ENCODE data around the gene GRK5. TPM values are rescaled to one million over a fixed set of nuclear protein-coding genes. Genes with fewer than 3 reads are reported as not detected.

The GRK5 gene
- total RNA-seq, 1 donor, result 1.8 TPM

GRCh38 chr10:119500821-119501220, 293.4 kb downstream of the GRK5 start:
- H3K79me2 ChIP-seq (ENCODE audit: insufficient read depth, low read length), result no peaks in the 10 kb centered on the region
- H3K4me1 ChIP-seq (ENCODE audit: insufficient read depth, low read length), result peaks cover 17% of the 10 kb centered on the region
- H4K20me1 ChIP-seq (ENCODE audit: insufficient read depth, low read length), result peaks cover under 1% of the 10 kb centered on the region
- H3K9me3 ChIP-seq (ENCODE audit: low read depth, low read length), result no peaks in the 10 kb centered on the region
- H3K27me3 ChIP-seq (ENCODE audit: insufficient read depth, low read length), result no peaks in the 10 kb centered on the region
- no peak overlapping the region for H3K4me3 ChIP-seq (ENCODE audit: insufficient read depth, low read length)
- TF ChIP-seq CTCF (IDR thresholded peaks at IDR 0.05; ENCODE audit: extremely low read depth, low read depth, low read length), result no peak
- no peak overlapping the region for H2AFZ ChIP-seq (ENCODE audit: low read length)
- no peak overlapping the region for H3K27ac ChIP-seq (ENCODE audit: low read depth, low read length)
- DNase-seq (ENCODE audit: insufficient read length, low spot score, missing footprints), result peak; percentile 29
- no peak overlapping the region for H3K4me2 ChIP-seq (ENCODE audit: insufficient read depth, low read length)
- peaks cover 6% of the 10 kb centered on the region for H3K36me3 ChIP-seq (ENCODE audit: insufficient read depth, low read length)

- Histone ChIP-seq H3K36me3 (ENCODE audit: insufficient read depth, low read length) (peaks cover 6% of the 10 kb centered on the region), H4K20me1 (ENCODE audit: insufficient read depth, low read length) (peaks cover 4% of the 10 kb centered on the region), H3K4me1 (ENCODE audit: insufficient read depth, low read length) (peaks cover 17% of the 10 kb centered on the region), H3K79me2 (ENCODE audit: insufficient read depth, low read length) (no peaks in the 10 kb centered on the region), H3K4me3 (ENCODE audit: insufficient read depth, low read length) (no peak overlapping the region), H2AFZ (ENCODE audit: low read length) (no peak overlapping the region), H3K4me2 (ENCODE audit: insufficient read depth, low read length) (no peak overlapping the region), H3K27ac (ENCODE audit: low read depth, low read length) (no peak overlapping the region), H3K27me3 (ENCODE audit: insufficient read depth, low read length) (no peaks in the 10 kb centered on the region), H3K9me3 (ENCODE audit: low read depth, low read length) (no peaks in the 10 kb centered on the region)
- no peak for DNase-seq (ENCODE audit: insufficient read length, low spot score, missing footprints)
- TF ChIP-seq CTCF (IDR thresholded peaks at IDR 0.05; ENCODE audit: extremely low read depth, low read depth, low read length), result no peak
Measured at GRCh38 chr10:119501690-119502089, 294.3 kb downstream of the GRK5 start.

DNA sequence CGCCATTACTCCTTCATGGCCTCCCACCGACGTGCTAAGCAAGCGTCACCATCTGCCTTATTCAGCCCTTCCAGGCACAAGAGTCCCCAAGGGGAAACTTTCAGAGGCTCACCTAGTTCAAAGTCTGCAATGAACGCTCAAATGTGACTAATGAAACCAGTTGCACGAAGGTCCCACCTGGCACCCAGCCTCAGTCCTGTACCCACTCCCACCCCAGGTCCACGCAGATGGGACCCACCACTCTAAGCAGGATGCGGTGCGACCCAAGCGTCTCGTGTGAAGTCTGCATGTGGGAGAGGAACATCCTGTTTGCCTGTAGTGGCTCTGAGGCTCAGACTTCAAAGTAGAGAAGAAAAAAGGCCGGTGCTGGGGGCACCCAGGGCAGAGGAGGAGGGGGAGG, 294.8 kb downstream of the GRK5 start:
- Histone ChIP-seq H3K4me1 (ENCODE audit: insufficient read depth, low read length) (peaks cover 17% of the 10 kb centered on the region), H3K9me3 (ENCODE audit: low read depth, low read length) (no peaks in the 10 kb centered on the region), H3K4me2 (ENCODE audit: insufficient read depth, low read length) (no peak overlapping the region), H3K27me3 (ENCODE audit: insufficient read depth, low read length) (no peaks in the 10 kb centered on the region), H3K27ac (ENCODE audit: low read depth, low read length) (no peak overlapping the region), H3K79me2 (ENCODE audit: insufficient read depth, low read length) (no peaks in the 10 kb centered on the region), H2AFZ (ENCODE audit: low read length) (no peak overlapping the region), H3K4me3 (ENCODE audit: insufficient read depth, low read length) (no peak overlapping the region), H3K36me3 (ENCODE audit: insufficient read depth, low read length) (peaks cover 6% of the 10 kb centered on the region), H4K20me1 (ENCODE audit: insufficient read depth, low read length) (peaks cover 4% of the 10 kb centered on the region)
- no peak for TF ChIP-seq CTCF (IDR thresholded peaks at IDR 0.05; ENCODE audit: extremely low read depth, low read depth, low read length)
- peak; percentile 65 for DNase-seq (ENCODE audit: insufficient read length, low spot score, missing footprints)

GRCh38 chr10:119502618-119503155, 295.3 kb downstream of the GRK5 start:
- TF ChIP-seq CTCF (IDR thresholded peaks at IDR 0.05; ENCODE audit: extremely low read depth, low read depth, low read length), result no peak
- peak; percentile 57 for DNase-seq (ENCODE audit: insufficient read length, low spot score, missing footprints)
- Histone ChIP-seq H3K4me1 (ENCODE audit: insufficient read depth, low read length) (peaks cover 17% of the 10 kb centered on the region), H4K20me1 (ENCODE audit: insufficient read depth, low read length) (peaks cover 4% of the 10 kb centered on the region), H3K9me3 (ENCODE audit: low read depth, low read length) (no peaks in the 10 kb centered on the region), H3K4me2 (ENCODE audit: insufficient read depth, low read length) (no peak overlapping the region), H3K27ac (ENCODE audit: low read depth, low read length) (no peak overlapping the region), H3K36me3 (ENCODE audit: insufficient read depth, low read length) (peaks cover 6% of the 10 kb centered on the region), H2AFZ (ENCODE audit: low read length) (no peak overlapping the region), H3K4me3 (ENCODE audit: insufficient read depth, low read length) (no peak overlapping the region), H3K79me2 (ENCODE audit: insufficient read depth, low read length) (no peaks in the 10 kb centered on the region), H3K27me3 (ENCODE audit: insufficient read depth, low read length) (no peaks in the 10 kb centered on the region)
